ENCODE data around the gene DCP1A. TPM values are rescaled to one million over a fixed set of nuclear protein-coding genes. Genes with fewer than 3 reads are reported as not detected.
"Not testable (repeated sequence)": the region's sequence is repeated elsewhere in the genome, so short reads cannot be mapped to it uniquely, and the experiment has no call there.

The DCP1A gene
- total RNA-seq, 1 donor from 2014 or later: 17.3 TPM

DNA sequence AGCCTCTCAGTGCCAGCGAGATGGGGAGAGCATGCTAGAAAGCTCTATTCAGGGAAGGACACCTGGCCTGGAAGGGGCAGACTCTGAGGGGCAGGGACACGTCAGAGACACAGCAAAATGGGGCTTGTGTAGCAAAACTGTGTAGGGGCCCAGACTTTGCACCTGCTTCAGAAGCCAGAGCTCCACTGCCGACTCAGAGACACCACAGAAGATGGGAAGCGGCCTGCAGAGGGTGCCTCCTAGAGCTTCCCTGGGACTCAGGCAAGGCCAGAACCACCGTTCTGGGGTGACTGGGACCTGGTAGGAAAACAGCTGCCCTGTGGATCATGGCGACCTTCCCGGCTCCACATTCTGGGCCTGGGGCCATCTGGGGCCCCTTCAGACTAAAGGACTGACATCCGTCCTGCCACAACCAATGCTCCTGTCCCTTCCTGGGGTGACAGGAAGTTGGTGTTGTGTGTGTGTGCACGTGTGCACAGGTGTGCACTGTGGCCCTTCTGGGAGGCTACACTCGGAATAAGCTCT lies 74.1 kb downstream of the DCP1A start:
- intact Hi-C loops (cut with DNase I): no loop called here
- DNase-seq (ENCODE audit: low spot score): no peak

- peak; percentile 93 for DNase-seq (ENCODE audit: low spot score)
- intact Hi-C loops (cut with DNase I): no loop called here
Measured at GRCh38 chr3:53269888-53270880, 77.2 kb downstream of the DCP1A start.

DNA sequence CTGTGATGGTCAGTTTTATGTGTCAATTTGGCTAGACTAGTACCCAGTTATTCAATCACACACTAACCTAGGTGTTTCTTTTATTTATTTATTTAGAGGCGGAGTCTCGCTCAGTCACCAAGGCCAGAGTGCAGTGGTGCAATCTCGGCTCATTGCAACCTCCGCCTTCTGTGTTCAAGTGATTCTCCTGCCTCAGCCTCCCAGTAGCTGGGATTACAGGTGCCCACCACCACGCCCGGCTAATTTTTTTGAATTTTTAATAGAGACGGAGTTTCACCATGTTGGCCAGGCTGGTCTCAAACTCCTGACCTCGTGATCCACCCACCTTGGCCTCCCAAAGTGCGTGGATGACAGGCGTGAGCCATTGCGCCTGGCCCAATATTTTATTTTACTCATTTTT lies 78.2 kb downstream of the DCP1A start:
- intact Hi-C loops (cut with DNase I): not testable (repeated sequence)

GRCh38 chr3:53267766-53268165 lies 79.6 kb downstream of the DCP1A start:
- DNase-seq (ENCODE audit: low spot score): no peak
- intact Hi-C loops (cut with DNase I): no loop called here

More for the DNA sequence above, 78.2 kb downstream of the DCP1A start:
- not testable (repeated sequence) for DNase-seq (ENCODE audit: low spot score)

DNA sequence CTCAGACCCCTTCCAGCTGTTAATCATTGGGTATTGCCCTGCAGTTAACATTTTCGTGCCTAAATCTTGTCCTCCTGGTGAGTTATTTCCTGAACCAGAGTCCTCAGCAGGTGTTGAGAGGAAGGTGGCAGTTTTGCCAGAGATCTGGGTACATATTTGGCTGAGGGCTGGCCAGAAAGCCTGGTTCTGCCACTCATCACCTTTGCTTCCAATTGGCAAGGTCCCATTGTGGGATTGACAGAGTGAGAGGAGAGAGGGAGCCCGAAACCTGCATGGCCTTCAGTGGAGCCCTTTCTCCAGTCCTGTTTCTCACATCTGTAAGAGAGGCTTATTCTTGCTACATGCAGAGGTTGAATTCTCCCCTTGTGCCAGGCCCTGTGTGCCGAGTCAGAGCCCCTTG lies 82.6 kb downstream of the DCP1A start:
- no peak for DNase-seq (ENCODE audit: low spot score)
- intact Hi-C loops (cut with DNase I): no loop called here

GRCh38 chr3:53263907-53264306 lies 83.4 kb downstream of the DCP1A start:
- intact Hi-C loops (cut with DNase I): no loop called here
- DNase-seq (ENCODE audit: low spot score): no peak

GRCh38 chr3:53261712-53262111 lies 85.6 kb downstream of the DCP1A start:
- DNase-seq (ENCODE audit: low spot score): no peak
- intact Hi-C loops (cut with DNase I): no loop called here

GRCh38 chr3:53260286-53260785 lies 87.0 kb downstream of the DCP1A start:
- DNase-seq (ENCODE audit: low spot score): no peak
- intact Hi-C loops (cut with DNase I): no loop called here

GRCh38 chr3:53259427-53260259 lies 87.7 kb downstream of the DCP1A start:
- intact Hi-C loops (cut with DNase I): loop anchor here (5.0 kb wide), 1 partner anchor 88 kb away; the partner anchor contains the start of gene DCP1A

GRCh38 chr3:53258600-53259426 lies 88.5 kb downstream of the DCP1A start:
- intact Hi-C loops (cut with DNase I): loop anchor here (5.0 kb wide), 1 partner anchor 88 kb away; the partner anchor contains the start of gene DCP1A
- no peak for DNase-seq (ENCODE audit: low spot score)

More at GRCh38 chr3:53259427-53260259, 87.7 kb downstream of the DCP1A start:
- DNase-seq (ENCODE audit: low spot score): no peak

DNA sequence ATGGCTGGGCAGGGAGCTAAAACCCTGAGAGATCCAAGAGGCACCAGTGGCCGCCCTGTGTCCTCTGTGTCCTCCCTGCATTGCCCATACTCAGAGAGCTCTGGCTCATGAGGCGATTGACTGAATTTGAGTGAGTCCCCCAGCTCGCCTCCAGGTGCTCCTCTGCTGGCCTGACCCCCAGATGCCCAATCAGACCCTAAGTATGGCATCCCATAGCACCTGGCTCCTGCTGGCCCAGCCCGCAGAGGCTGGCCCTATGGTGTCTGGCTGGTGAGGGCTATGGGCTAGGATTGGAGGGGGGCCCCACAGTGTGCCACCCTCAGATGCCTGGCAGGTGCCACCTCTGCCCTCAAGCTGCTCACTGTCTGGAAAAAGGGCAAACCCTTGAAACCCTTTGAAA lies 89.9 kb downstream of the DCP1A start:
- DNase-seq (ENCODE audit: low spot score): no peak
- intact Hi-C loops (cut with DNase I): loop anchor here (5.0 kb wide), 1 partner anchor 90 kb away; the partner anchor contains the start of gene DCP1A

GRCh38 chr3:53256704-53257055 lies 90.7 kb downstream of the DCP1A start:
- no peak for DNase-seq (ENCODE audit: low spot score)
- intact Hi-C loops (cut with DNase I): loop anchor here (5.0 kb wide), 1 partner anchor 91 kb away; the partner anchor contains the start of gene DCP1A

DNA sequence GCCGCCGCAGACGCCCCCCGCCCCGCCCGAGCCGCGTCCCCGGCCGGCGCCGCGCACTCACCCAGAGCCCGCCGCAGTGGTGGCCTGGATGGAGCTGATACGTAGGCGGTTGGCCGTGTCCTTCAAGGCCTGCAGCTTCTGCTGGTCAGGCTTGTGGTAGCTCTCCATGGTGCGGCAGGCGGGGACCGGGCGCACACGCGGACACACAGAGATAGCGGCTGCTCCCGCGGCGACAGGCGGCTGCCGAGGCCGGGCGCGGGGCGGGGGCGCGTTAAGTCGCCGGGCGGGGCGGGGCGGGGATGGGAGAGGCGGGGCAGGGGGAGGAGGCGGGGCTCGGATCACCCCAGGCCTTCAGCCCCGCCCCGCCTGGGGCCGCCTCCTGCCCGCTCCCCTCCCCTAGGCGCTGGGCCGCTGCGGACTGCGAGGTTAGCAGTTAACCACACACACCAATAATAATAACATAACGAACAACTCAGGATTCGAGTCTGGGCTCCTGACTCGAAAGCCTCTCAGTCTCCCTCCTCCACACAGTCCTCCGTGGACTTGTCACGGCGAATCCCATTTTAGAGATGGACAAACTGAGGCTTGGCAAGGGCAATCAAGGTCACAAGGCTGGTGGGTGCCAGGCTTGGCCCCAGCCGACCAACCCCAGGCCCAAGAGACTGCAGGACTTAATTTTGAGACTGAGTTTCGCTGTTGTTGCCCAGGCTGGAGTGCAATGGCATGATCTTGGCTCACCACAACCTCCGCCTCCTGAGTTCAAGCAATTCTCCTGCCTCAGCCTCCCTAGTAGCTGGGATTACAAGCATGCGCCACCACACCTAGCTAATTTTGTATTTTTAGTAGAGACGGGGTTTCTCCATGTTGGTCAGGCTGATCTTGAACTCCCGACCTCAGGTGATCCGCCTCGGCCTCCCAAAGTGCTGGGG lies 91.3 kb downstream of the DCP1A start, which contains the start of gene TKT:
Gene TKT (minus strand): TSS at position 248 of the 929 bp plus-strand sequence. CDS start 80 bp downstream, at position 168.
- intact Hi-C loops (cut with DNase I): loop anchor here (5.0 kb wide), 1 partner anchor 91 kb away; the partner anchor contains the start of gene DCP1A
- DNase-seq (ENCODE audit: low spot score): peak; percentile 95

DNA sequence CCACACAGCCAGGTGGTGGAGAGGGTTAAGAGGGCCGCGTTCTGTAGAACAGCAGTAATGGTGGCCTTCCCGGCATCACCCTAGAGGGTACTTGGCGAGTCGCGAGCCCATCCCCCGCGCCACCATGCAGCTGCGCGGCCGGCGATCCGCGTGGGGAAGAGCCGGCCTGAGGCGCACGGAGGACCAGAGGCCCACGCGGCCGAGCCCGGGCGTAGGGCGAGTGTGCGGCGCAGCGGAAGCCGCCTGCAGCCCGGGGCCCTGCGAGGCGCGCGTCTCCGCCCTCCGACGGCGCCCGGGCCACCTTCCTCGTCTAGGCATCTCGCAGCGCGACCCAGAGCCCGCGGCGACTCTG lies 91.9 kb downstream of the DCP1A start:
- intact Hi-C loops (cut with DNase I): loop anchor here (5.0 kb wide), 1 partner anchor 92 kb away; the partner anchor contains the start of gene DCP1A
- no peak for DNase-seq (ENCODE audit: low spot score)

GRCh38 chr3:53254509-53255422 lies 92.6 kb downstream of the DCP1A start:
- DNase-seq (ENCODE audit: low spot score): peak; percentile 90
- intact Hi-C loops (cut with DNase I): loop anchor here (5.0 kb wide), 1 partner anchor 93 kb away; the partner anchor contains the start of gene DCP1A

- intact Hi-C loops (cut with DNase I): no loop called here
- DNase-seq (ENCODE audit: low spot score): no peak
Measured at GRCh38 chr3:53253707-53254508, 93.4 kb downstream of the DCP1A start.
